ENCODE data around the gene SLC6A18. TPM values are rescaled to one million over a fixed set of nuclear protein-coding genes. Genes with fewer than 3 reads are reported as not detected.

The SLC6A18 gene
- total RNA-seq, 1 experiment from 2014 or later = not detected

GRCh38 chr5:1257841-1258240, 32.7 kb downstream of the SLC6A18 start:
- no peak for DNase-seq (ENCODE audit: low read depth, low spot score)
- Histone ChIP-seq H3K27me3 (ENCODE audit: control insufficient read depth, insufficient read depth, low read length) (no peaks in the 10 kb centered on the region), H3K4me1 (ENCODE audit: control insufficient read depth, insufficient read depth, low read length) (no peaks in the 10 kb centered on the region), H3K9me3 (ENCODE audit: control insufficient read depth, insufficient read depth, low read depth, low read length) (no peaks in the 10 kb centered on the region), H3K27ac (ENCODE audit: low read length) (no peak overlapping the region), H3K36me3 (ENCODE audit: control insufficient read depth, insufficient read depth, low read length) (no peaks in the 10 kb centered on the region), H3K4me3 (ENCODE audit: low read depth in 2 of 2, low read length in 2 of 2) (no peak overlapping the region)
- intact Hi-C loops (cut with micrococcal nuclease; ENCODE audit: unreplicated experiment) = no loop called here
- in situ Hi-C loops (cut with HindIII; ENCODE audit: low pct_unique_long_range_greater_than_20kb, low sequenced_read_pairs) = no loop called here
- ChIA-PET POLR2A (no interaction called here), CTCF (no interaction called here)
- no peak for ATAC-seq
- no TSS peak for BruUV-seq (replicated peaks)
- TF ChIP-seq SIN3A (IDR thresholded peaks at IDR 0.05; ENCODE audit: borderline replicate concordance, insufficient read depth, low read depth, low read length) (no peak), CTCF (IDR thresholded peaks at IDR 0.05) (no peak), TCF7L2 (IDR thresholded peaks at IDR 0.05; ENCODE audit: low read depth, low read length) (no peak), REST (IDR thresholded peaks at IDR 0.05; ENCODE audit: insufficient read depth in 1 of 2, low read depth in 2 of 2, low read length in 1 of 2) (no peak), POLR2AphosphoS5 (IDR thresholded peaks at IDR 0.05; ENCODE audit: low read depth, low read length) (no peak)

GRCh38 chr5:1259806-1260480, 34.8 kb downstream of the SLC6A18 start:
- H3K36me3 ChIP-seq (ENCODE audit: control insufficient read depth, insufficient read depth, low read length) = no peaks in the 10 kb centered on the region
- CTCF ChIA-PET = no interaction called here
- H3K27ac ChIP-seq (ENCODE audit: low read length) = no peak overlapping the region
- no peaks in the 10 kb centered on the region for H3K27me3 ChIP-seq (ENCODE audit: control insufficient read depth, insufficient read depth, low read length)
- ATAC-seq (no peak), DNase-seq (ENCODE audit: low read depth, low spot score) (no peak)
- in situ Hi-C loops (cut with HindIII; ENCODE audit: low pct_unique_long_range_greater_than_20kb, low sequenced_read_pairs) = no loop called here
- TF ChIP-seq SIN3A (IDR thresholded peaks at IDR 0.05; ENCODE audit: borderline replicate concordance, insufficient read depth, low read depth, low read length) (no peak), TCF7L2 (IDR thresholded peaks at IDR 0.05; ENCODE audit: low read depth, low read length) (no peak), POLR2AphosphoS5 (IDR thresholded peaks at IDR 0.05; ENCODE audit: low read depth, low read length) (no peak), CTCF (IDR thresholded peaks at IDR 0.05) (no peak), REST (IDR thresholded peaks at IDR 0.05; ENCODE audit: insufficient read depth in 1 of 2, low read depth in 2 of 2, low read length in 1 of 2) (no peak)
- POLR2A ChIA-PET = no interaction called here
- H3K4me3 ChIP-seq (ENCODE audit: low read depth in 2 of 2, low read length in 2 of 2) = no peak overlapping the region
- H3K9me3 ChIP-seq (ENCODE audit: control insufficient read depth, insufficient read depth, low read depth, low read length) = no peaks in the 10 kb centered on the region
- no TSS peak for BruUV-seq (replicated peaks)
- intact Hi-C loops (cut with micrococcal nuclease; ENCODE audit: unreplicated experiment) = no loop called here
- H3K4me1 ChIP-seq (ENCODE audit: control insufficient read depth, insufficient read depth, low read length) = no peaks in the 10 kb centered on the region

Measured in Panc1 (cell line).